OCI-LY7 (cell line): ENCODE measurements around the gene LMO2.

Experiments
- EZH2phosphoT487 ChIP-seq: fragments of 200-600 bp; sonication (generic); IDR thresholded peaks from 2 replicates; pipeline ENCODE4 v1.6.1; 2018; ENCODE audit warnings: low read depth, borderline replicate concordance, mild to moderate bottlenecking, mixed run types, antibody characterized with exemption, low read length, moderate library complexity, mixed read lengths
- TF ChIP-seq, protein P1 (sequence below): fragments of 200-600 bp; sonication (generic); conservative IDR thresholded peaks from 2 replicates; pipeline ENCODE4 v1.5.1; 2014; ENCODE audit warnings: mild to moderate bottlenecking, antibody characterized with exemption, low read length, moderate library complexity, mixed read lengths

DNA sequence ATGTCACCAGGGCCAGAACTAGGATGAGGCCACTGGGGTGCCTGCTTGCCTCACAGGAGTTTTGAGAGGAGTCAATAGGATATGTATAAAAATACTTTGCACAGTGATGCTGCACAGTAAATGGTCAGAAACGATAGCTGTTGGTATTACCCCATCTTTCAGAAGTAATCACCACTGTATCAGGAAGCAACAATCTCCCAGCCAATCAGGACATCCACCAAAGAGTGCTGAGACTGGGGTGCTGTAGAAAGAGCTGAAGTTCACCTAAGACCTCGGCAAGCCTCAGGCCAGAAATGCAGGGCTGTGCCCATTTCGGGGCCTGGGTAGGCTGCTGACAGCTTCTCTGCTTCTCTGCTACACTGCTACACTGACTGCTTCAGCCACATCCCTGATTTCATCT lies 17.4 kb downstream of the LMO2 start:
- TF ChIP-seq, protein P1, sequence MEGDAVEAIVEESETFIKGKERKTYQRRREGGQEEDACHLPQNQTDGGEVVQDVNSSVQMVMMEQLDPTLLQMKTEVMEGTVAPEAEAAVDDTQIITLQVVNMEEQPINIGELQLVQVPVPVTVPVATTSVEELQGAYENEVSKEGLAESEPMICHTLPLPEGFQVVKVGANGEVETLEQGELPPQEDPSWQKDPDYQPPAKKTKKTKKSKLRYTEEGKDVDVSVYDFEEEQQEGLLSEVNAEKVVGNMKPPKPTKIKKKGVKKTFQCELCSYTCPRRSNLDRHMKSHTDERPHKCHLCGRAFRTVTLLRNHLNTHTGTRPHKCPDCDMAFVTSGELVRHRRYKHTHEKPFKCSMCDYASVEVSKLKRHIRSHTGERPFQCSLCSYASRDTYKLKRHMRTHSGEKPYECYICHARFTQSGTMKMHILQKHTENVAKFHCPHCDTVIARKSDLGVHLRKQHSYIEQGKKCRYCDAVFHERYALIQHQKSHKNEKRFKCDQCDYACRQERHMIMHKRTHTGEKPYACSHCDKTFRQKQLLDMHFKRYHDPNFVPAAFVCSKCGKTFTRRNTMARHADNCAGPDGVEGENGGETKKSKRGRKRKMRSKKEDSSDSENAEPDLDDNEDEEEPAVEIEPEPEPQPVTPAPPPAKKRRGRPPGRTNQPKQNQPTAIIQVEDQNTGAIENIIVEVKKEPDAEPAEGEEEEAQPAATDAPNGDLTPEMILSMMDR: no peak
- TF ChIP-seq EZH2phosphoT487: no peak
